ENCODE measurements around the gene GTF3C2.
"Not testable (repeated sequence)": the region's sequence is repeated elsewhere in the genome, so short reads cannot be mapped to it uniquely, and the experiment has no call there.

Gene GTF3C2

GRCh38 chr2:27373567-27373966, 17.0 kb upstream of the GTF3C2 start:
- DNase-seq = no peak

- DNase-seq = peak in 1 of 5 experiments; percentile 33
These were observed 16.4 kb upstream of the GTF3C2 start for GRCh38 chr2:27372937-27373336.

GRCh38 chr2:27370816-27371620, 14.5 kb upstream of the GTF3C2 start:
- DNase-seq = peak in 1 of 5 experiments; percentile 49

- peak; percentile 97 to 100 (median 99) for DNase-seq
These were observed 13.7 kb upstream of the GTF3C2 start, which contains the start of the genes EIF2B4 and SNX17 for GRCh38 chr2:27370026-27370815. EIF2B4 (minus strand) TSS chr2:27370338; CDS start chr2:27370314, 24 bp downstream. SNX17 (plus strand) TSS chr2:27370616; CDS start chr2:27370744, 128 bp downstream.

GRCh38 chr2:27369471-27370025, 13.0 kb upstream of the GTF3C2 start:
- DNase-seq = no peak

GRCh38 chr2:27363933-27364332, 7.4 kb upstream of the GTF3C2 start:
- DNase-seq = no peak

- DNase-seq = no peak
These were observed 6.3 kb upstream of the GTF3C2 start for GRCh38 chr2:27362678-27363420.

GRCh38 chr2:27356056-27356381, 545 bp downstream of the GTF3C2 start:
- DNase-seq = no peak

GRCh38 chr2:27354597-27354927, 2.0 kb downstream of the GTF3C2 start:
- DNase-seq = no peak

GRCh38 chr2:27353762-27354596, 2.6 kb downstream of the GTF3C2 start:
- DNase-seq = no peak

GRCh38 chr2:27353386-27353761, 3.2 kb downstream of the GTF3C2 start:
- not testable (repeated sequence) for DNase-seq

GRCh38 chr2:27351802-27352598, 4.6 kb downstream of the GTF3C2 start:
- DNase-seq = peak in 2 of 5 experiments; percentile 10 to 88

- no peak for DNase-seq
These were observed 6.4 kb downstream of the GTF3C2 start for GRCh38 chr2:27350106-27350693.

- no peak for DNase-seq
These were observed 8.9 kb downstream of the GTF3C2 start for GRCh38 chr2:27347641-27348040.

GRCh38 chr2:27336173-27336572, 20.4 kb downstream of the GTF3C2 start:
- no peak for DNase-seq

GRCh38 chr2:27335311-27335710, 21.3 kb downstream of the GTF3C2 start:
- DNase-seq = no peak

GRCh38 chr2:27324720-27325119, 31.8 kb downstream of the GTF3C2 start:
- DNase-seq = no peak

GRCh38 chr2:27323596-27324285, 32.8 kb downstream of the GTF3C2 start:
- no peak for DNase-seq

GRCh38 chr2:27322766-27323595, 33.6 kb downstream of the GTF3C2 start, which contains the start of gene MPV17:
MPV17 (minus strand) TSS chr2:27323097; CDS start chr2:27322517, 580 bp downstream.
- DNase-seq = peak; percentile 66 to 92 (median 77)
